Bronchial epithelial cell (primary cell): ENCODE results near the gene EFL1. TPM values are rescaled to one million over a fixed set of nuclear protein-coding genes. Genes with fewer than 3 reads are reported as not detected.
"Not testable (repeated sequence)": the region's sequence is repeated elsewhere in the genome, so short reads cannot be mapped to it uniquely, and the experiment has no call there.

Source experiments
- DNase-seq: peaks from one replicate; pipeline ENCODE4 v3.0.0-alpha.2; 2010; ENCODE audit warnings: low read depth
- FAIRE-seq: peaks from 2 replicates; lab custom pipeline; 2011; peaks lifted over from hg19 to GRCh38; lab: Jason Lieb, UNC
- H3K27me3 ChIP-seq: 2 replicates; pipeline ENCODE4 v1.5.1; 2011; ENCODE audit warnings: low read length; ENCODE audit not compliant: control insufficient read depth, insufficient read depth
- H3K36me3 ChIP-seq: 2 replicates; pipeline ENCODE4 v1.5.1; 2011; ENCODE audit warnings: low read length; ENCODE audit not compliant: control insufficient read depth, insufficient read depth
- H3K4me3 ChIP-seq: 2 replicates; pipeline ENCODE4 v1.5.1; 2011; ENCODE audit warnings: mild to moderate bottlenecking, low read depth, low read length, control low read depth
- total RNA-seq: library from RNA; depleted of rRNA; stranded (reverse); fragments of >200 nt; gene quantifications from 2 replicates; pipeline ENCODE4 v1.2.1, GENCODE V29; 2014
- TF ChIP-seq, protein P1 (sequence below): IDR thresholded peaks from 2 replicates; pipeline ENCODE4 v1.5.1; 2011; ENCODE audit warnings: mild to moderate bottlenecking, moderate library complexity, low read length, control low read depth, inconsistent platforms; ENCODE audit not compliant: insufficient read depth, severe bottlenecking

The EFL1 gene
- total RNA-seq, 1 donor from 2014 or later = 28.2 TPM

DNA sequence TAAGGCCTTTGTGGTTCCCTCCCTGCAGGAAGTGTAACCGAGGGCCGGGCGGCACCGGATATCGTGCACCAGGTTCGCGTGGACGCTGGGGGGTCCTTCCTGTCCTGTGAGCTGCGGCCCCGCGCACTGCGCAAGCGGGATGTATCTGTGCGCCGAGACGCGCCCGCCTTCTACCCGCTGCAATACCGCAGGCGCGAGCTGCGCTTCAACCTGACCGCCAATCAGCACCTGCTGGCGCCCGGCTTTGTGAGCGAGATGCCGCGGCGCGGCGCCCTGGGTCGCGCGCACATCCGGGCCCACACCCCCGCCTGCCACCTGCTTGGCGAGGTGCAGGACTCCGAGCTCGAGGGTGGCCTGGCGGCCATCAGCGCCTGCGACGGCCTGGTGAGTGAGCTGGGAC, 36.0 kb upstream of the EFL1 start:
- TF ChIP-seq, protein P1, sequence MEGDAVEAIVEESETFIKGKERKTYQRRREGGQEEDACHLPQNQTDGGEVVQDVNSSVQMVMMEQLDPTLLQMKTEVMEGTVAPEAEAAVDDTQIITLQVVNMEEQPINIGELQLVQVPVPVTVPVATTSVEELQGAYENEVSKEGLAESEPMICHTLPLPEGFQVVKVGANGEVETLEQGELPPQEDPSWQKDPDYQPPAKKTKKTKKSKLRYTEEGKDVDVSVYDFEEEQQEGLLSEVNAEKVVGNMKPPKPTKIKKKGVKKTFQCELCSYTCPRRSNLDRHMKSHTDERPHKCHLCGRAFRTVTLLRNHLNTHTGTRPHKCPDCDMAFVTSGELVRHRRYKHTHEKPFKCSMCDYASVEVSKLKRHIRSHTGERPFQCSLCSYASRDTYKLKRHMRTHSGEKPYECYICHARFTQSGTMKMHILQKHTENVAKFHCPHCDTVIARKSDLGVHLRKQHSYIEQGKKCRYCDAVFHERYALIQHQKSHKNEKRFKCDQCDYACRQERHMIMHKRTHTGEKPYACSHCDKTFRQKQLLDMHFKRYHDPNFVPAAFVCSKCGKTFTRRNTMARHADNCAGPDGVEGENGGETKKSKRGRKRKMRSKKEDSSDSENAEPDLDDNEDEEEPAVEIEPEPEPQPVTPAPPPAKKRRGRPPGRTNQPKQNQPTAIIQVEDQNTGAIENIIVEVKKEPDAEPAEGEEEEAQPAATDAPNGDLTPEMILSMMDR = no peak

GRCh38 chr15:82298032-82298431, 35.5 kb upstream of the EFL1 start:
- H3K4me3 ChIP-seq = no peak overlapping the region

More for the DNA sequence above, 36.0 kb upstream of the EFL1 start:
- H3K36me3 ChIP-seq = no peaks in the 10 kb centered on the region
- no peak for FAIRE-seq
- no peaks in the 10 kb centered on the region for H3K27me3 ChIP-seq
- no peak for DNase-seq
- H3K4me3 ChIP-seq = no peak overlapping the region

DNA sequence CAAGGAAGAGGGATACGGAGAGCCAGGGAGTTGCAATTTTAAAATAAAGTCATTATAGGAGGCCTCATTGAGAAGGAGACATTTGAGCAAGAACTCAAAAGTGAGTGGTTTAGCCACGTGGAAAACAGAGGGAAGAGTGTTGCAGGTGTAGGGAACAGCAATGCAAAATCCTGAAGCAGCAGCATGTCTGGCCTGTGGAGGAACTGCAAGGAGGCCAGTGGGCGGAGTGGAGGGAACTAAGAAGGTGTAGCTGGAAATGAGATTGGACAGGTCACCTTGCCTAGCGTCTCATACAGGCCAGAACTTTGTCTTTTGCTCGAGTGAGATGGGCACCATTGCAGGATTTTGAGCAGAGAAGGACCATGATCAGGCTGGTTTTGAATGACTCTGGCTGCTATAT, 35.0 kb upstream of the EFL1 start:
- TF ChIP-seq, protein P1 = no peak
- H3K36me3 ChIP-seq = no peaks in the 10 kb centered on the region
- no peak for DNase-seq
- FAIRE-seq = no peak
- H3K27me3 ChIP-seq = no peaks in the 10 kb centered on the region
- no peak overlapping the region for H3K4me3 ChIP-seq

More at GRCh38 chr15:82298032-82298431, 35.5 kb upstream of the EFL1 start:
- H3K27me3 ChIP-seq = no peaks in the 10 kb centered on the region
- FAIRE-seq (no peak), DNase-seq (no peak)
- no peaks in the 10 kb centered on the region for H3K36me3 ChIP-seq
- TF ChIP-seq, protein P1 = no peak

GRCh38 chr15:82294061-82294690, 31.6 kb upstream of the EFL1 start:
- no peak for DNase-seq
- TF ChIP-seq, protein P1 = no peak
- Histone ChIP-seq H3K36me3 (no peaks in the 10 kb centered on the region), H3K27me3 (no peaks in the 10 kb centered on the region), H3K4me3 (no peak overlapping the region)
- FAIRE-seq = no peak

- Histone ChIP-seq H3K36me3 (no peaks in the 10 kb centered on the region), H3K4me3 (no peak overlapping the region), H3K27me3 (no peaks in the 10 kb centered on the region)
- no peak for FAIRE-seq
- TF ChIP-seq, protein P1 = no peak
- DNase-seq = peak; percentile 13
Observed at GRCh38 chr15:82292271-82292670, 29.7 kb upstream of the EFL1 start.

DNA sequence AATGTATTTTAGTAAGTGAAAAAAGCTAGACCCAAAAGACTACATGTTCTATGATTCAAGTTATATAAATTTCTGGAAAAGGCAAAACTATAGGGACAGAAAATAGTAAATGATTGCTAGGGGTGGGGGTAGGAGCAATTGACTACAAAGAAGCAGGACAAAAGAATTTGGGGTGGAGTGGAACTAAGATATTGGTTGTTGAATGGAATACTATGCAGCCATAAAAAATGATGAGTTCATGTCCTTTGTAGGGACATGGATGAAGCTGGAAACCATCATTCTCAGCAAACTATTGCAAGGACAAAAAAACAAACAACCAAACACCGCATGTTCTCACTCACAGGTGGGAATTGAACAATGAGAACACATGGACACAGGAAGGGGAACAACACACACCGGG, 25.7 kb upstream of the EFL1 start:
- not testable (repeated sequence) for H3K4me3 ChIP-seq, DNase-seq, H3K36me3 ChIP-seq, H3K27me3 ChIP-seq, FAIRE-seq

- not testable (repeated sequence) for FAIRE-seq, DNase-seq, H3K36me3 ChIP-seq
Observed at GRCh38 chr15:82286475-82286874, 23.9 kb upstream of the EFL1 start.

DNA sequence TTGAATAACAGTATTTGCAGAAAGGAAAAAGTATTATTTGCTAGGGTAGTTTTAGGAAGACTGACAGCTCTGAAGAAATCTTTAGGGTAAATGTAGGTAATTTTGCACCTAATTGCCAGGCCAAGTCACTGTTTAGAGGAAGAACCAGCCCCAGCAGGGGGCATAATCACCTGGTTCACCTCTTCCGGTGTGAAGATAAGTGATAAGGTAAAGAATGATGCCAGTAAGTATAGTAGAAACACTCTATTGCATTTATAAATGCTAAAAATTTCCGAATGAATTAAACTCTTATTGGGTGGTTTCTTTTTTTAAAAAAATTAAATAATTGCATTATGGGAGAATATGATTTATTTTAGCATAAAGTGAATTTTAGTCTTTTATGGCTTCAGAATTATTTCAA, 21.8 kb upstream of the EFL1 start:
- H3K4me3 ChIP-seq, FAIRE-seq, DNase-seq, H3K36me3 ChIP-seq, H3K27me3 ChIP-seq: not testable (repeated sequence)

More at GRCh38 chr15:82286475-82286874, 23.9 kb upstream of the EFL1 start:
- not testable (repeated sequence) for H3K4me3 ChIP-seq, H3K27me3 ChIP-seq

DNA sequence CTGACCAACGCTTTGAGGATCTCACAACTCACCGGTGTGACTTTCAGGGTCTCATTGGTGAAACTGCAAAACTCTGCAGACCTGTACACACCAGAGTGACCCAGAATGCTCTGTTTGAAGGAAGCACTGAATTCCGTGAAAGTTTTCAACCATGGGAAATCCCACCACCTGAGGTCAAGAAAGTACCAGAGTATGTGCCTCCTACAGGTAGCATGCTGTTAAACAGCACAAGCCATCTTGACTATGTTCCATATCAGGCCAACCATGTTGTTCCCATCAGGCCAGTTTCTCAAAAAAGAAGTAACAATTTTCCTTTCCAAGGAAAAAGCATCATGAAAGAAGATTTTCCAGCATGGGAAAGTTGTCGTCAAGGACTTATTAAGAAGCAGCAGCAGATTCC, 19.9 kb upstream of the EFL1 start:
- not testable (repeated sequence) for DNase-seq, FAIRE-seq, H3K27me3 ChIP-seq, H3K4me3 ChIP-seq, H3K36me3 ChIP-seq
